Liver (tissue), 9 donors: ENCODE results near the gene MYOM1. TPM values are rescaled to one million over a fixed set of nuclear protein-coding genes. Genes with fewer than 3 reads are reported as not detected.

Experiments used
- DNase-seq: peaks from one replicate; pipeline ENCODE4 v3.0.0-alpha.2; 2017; ENCODE audit warnings: low spot score
- H3K27ac ChIP-seq, 2 donors: one replicate each; pipeline ENCODE4 v1.7.0; 2013; ENCODE audit warnings: inconsistent platforms in 2 of 2, low read length in 2 of 2, control low read depth in 1 of 2, low read depth in 1 of 2, mild to moderate bottlenecking in 1 of 2
- H3K27me3 ChIP-seq, 4 donors: one replicate each; pipeline versions ENCODE4 v1.6.1 to v1.7.0; 2013; ENCODE audit warnings: low read length in 3 of 4, inconsistent platforms in 1 of 4, mild to moderate bottlenecking in 1 of 4, moderate library complexity in 1 of 4; ENCODE audit not compliant: control insufficient read depth in 4 of 4, insufficient read depth in 4 of 4
- H3K36me3 ChIP-seq, 4 donors: one replicate each; pipeline versions ENCODE4 v1.6.1 to v1.7.0; 2013; ENCODE audit warnings: low read length in 3 of 4, mild to moderate bottlenecking in 3 of 4, low read depth in 1 of 4, moderate library complexity in 1 of 4; ENCODE audit not compliant: control insufficient read depth in 4 of 4, insufficient read depth in 3 of 4
- H3K4me1 ChIP-seq, 4 donors: one replicate each; pipeline versions ENCODE4 v1.6.1 to v1.7.0; 2013; ENCODE audit warnings: low read length in 3 of 4, mild to moderate bottlenecking in 3 of 4, moderate library complexity in 1 of 4; ENCODE audit not compliant: control insufficient read depth in 4 of 4, insufficient read depth in 4 of 4
- H3K4me3 ChIP-seq, 3 donors: one replicate each; pipeline versions ENCODE4 v1.6.1 to v1.7.0; 2013; ENCODE audit warnings: low read length in 3 of 3, control low read depth in 1 of 3, low read depth in 1 of 3, mild to moderate bottlenecking in 1 of 3
- H3K9ac ChIP-seq, 2 donors: one replicate each; pipeline ENCODE4 v1.7.0; 2013; ENCODE audit warnings: low read length in 2 of 2, mild to moderate bottlenecking in 2 of 2, moderate library complexity in 2 of 2, control low read depth in 1 of 2, low read depth in 1 of 2
- H3K9me3 ChIP-seq, 4 donors: one replicate each; pipeline versions ENCODE4 v1.6.1 to v1.7.0; 2013; ENCODE audit warnings: low read length in 3 of 4; ENCODE audit not compliant: control insufficient read depth in 4 of 4
- FOXA1 ChIP-seq: IDR thresholded peaks from 2 replicates; pipeline ENCODE4 v1.6.1; 2016; ENCODE audit warnings: antibody characterized with exemption
- FOXA2 ChIP-seq: IDR thresholded peaks from 2 replicates; pipeline ENCODE4 v1.6.1; 2016; ENCODE audit warnings: antibody characterized with exemption
- GABPA ChIP-seq, 2 donors: IDR thresholded peaks in 1 of 2; conservative IDR thresholded peaks in 1 of 2; 2 replicates each; pipeline ENCODE4 v1.6.1; 2016; ENCODE audit warnings: antibody characterized with exemption in 2 of 2, mild to moderate bottlenecking in 1 of 2, moderate library complexity in 1 of 2
- HNF4G ChIP-seq: IDR thresholded peaks from 2 replicates; pipeline ENCODE4 v1.6.1; 2016; ENCODE audit warnings: antibody characterized with exemption
- JUND ChIP-seq, 2 donors: IDR thresholded peaks; 2 replicates each; pipeline ENCODE4 v1.6.1; 2016; ENCODE audit warnings: antibody characterized with exemption in 2 of 2
- MAX ChIP-seq: IDR thresholded peaks from 2 replicates; pipeline ENCODE4 v1.6.1; 2016; ENCODE audit warnings: antibody characterized with exemption
- NR2F2 ChIP-seq: IDR thresholded peaks from 2 replicates; pipeline ENCODE4 v1.6.1; 2016; ENCODE audit warnings: antibody characterized with exemption
- RAD21 ChIP-seq, 2 donors: IDR thresholded peaks; 2 replicates each; pipeline ENCODE4 v1.6.1; 2016; ENCODE audit warnings: antibody characterized with exemption in 2 of 2, mild to moderate bottlenecking in 2 of 2
- RXRA ChIP-seq, 2 donors: IDR thresholded peaks; 2 replicates each; pipeline ENCODE4 v1.6.1; 2017 to 2018; ENCODE audit warnings: antibody characterized with exemption in 2 of 2, mild to moderate bottlenecking in 1 of 2
- SP1 ChIP-seq: IDR thresholded peaks from 2 replicates; pipeline ENCODE4 v1.6.1; 2018; ENCODE audit warnings: antibody characterized with exemption, mild to moderate bottlenecking
- YY1 ChIP-seq: IDR thresholded peaks from 2 replicates; pipeline ENCODE4 v1.6.1; 2016; ENCODE audit warnings: antibody characterized with exemption, mild to moderate bottlenecking
- WGBS: extraction: QIAGEN DNeasy Blood & Tissue Kit; methylation state at CpG from one replicate; pipeline ENCODE4 v1.1.7; 2013; 5-methylcytosine and 5-hydroxymethylcytosine counted together
- polyA plus RNA-seq, 2 donors: library from polyadenylated mRNA; stranded (reverse) in 1 of 2; unstranded in 1 of 2; fragments of 200-250 nt in 1 of 2; fragments of >200 nt in 1 of 2; fragmentation: Nextera tagmentation in 1 of 2; extraction: Ambion mirVana in 1 of 2; gene quantifications; one replicate each; pipeline versions ENCODE4 v1.2.1 to v1.2.3, GENCODE V29; 2013 to 2015
- total RNA-seq, 2 donors: library from RNA; depleted of rRNA; stranded (reverse); fragments of >200 nt; gene quantifications; one replicate each; pipeline ENCODE4 v1.2.3, GENCODE V29; 2014
- TF ChIP-seq, protein P1 (sequence below): fragments of 150-350 bp; IDR thresholded peaks from 2 replicates; pipeline ENCODE4 v1.5.1; 2017; ENCODE audit warnings: improper control_type of control experiment, low read depth, low read length; ENCODE audit not compliant: missing input control
- donor health status: healthy.
- donor health status: healthy.
- donor health status: healthy.
- donor health status: healthy.
- donor health status: healthy.

MYOM1 gene
- total and polyA plus RNA-seq, 4 donors, result 10.1 to 48.4 (median 21.3) TPM

DNA sequence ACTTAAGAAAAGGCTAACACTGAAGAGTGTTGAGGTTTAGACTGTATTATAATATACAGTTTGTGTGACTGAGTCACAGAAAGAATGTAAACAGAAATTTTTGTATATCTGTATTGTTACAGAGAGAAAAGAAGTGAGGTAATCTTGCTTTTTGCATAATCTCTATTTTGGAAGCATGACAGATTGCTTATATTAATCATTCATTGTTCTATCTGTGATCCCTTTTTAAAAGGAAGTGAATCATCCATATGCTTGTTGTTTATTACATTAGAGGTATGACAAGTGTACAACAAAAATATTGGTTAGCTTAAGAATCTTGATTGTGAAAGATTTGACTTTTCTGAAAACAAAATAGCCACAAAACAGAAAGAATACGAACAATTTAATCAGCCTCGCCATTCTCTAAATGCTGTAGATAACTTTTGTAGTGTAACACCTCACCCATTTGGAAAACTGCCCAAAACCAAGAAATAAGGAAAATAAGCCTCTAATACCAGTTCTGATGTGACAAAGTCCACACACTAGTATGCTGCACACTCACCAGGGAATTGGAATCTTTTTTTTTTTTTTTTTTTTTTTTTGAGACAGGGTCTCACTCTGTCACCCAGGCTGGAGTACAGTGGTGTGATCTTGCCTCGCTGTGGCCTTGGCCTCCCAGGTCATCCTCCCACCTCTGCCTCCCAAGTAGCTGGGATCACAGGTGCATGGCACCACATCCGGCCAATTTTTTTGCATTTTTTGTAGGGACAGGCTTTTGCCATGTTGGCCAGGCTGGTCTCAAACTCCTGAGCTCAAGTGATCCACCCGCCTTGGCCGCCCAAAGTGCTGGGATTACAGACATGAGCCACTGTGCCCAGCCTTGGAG is 115.3 kb downstream of the MYOM1 start (continued):
- TF ChIP-seq, protein P1, sequence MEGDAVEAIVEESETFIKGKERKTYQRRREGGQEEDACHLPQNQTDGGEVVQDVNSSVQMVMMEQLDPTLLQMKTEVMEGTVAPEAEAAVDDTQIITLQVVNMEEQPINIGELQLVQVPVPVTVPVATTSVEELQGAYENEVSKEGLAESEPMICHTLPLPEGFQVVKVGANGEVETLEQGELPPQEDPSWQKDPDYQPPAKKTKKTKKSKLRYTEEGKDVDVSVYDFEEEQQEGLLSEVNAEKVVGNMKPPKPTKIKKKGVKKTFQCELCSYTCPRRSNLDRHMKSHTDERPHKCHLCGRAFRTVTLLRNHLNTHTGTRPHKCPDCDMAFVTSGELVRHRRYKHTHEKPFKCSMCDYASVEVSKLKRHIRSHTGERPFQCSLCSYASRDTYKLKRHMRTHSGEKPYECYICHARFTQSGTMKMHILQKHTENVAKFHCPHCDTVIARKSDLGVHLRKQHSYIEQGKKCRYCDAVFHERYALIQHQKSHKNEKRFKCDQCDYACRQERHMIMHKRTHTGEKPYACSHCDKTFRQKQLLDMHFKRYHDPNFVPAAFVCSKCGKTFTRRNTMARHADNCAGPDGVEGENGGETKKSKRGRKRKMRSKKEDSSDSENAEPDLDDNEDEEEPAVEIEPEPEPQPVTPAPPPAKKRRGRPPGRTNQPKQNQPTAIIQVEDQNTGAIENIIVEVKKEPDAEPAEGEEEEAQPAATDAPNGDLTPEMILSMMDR, result no peak
- TF ChIP-seq FOXA2 (no peak), HNF4G (no peak), GABPA (IDR thresholded peaks at IDR 0.05 in 1 of 2, conservative IDR thresholded peaks at IDR 0.05 in 1 of 2) (no peak)

DNA sequence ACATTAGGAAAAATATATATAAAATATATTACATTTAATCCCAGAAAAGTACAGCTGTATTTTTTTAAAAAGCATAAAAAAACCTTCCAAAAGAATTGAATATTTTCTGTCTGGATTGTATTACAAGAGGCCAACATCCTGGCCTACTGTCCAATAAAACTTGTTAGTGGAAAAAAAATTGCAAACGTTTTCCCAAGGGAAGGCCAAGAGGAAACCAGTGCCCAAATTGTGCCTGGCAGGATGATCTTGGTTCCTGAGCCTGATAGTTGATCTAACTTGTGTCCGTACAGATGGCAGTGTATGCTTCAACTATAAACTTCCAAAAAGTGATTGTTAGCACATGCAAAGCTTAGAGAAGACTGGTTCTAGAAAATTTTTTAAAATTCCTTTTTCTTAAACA is 116.2 kb downstream of the MYOM1 start:
- DNase-seq, result no peak
- Histone ChIP-seq H3K4me1 (no peaks in the 10 kb centered on the region), H3K27me3 (no peaks in the 10 kb centered on the region), H3K4me3 (no peak overlapping the region), H3K27ac (no peak overlapping the region), H3K9ac (no peak overlapping the region), H3K9me3 (no peaks in the 10 kb centered on the region), H3K36me3 (peaks cover 0 to 4% (median 0%) of the 10 kb centered on the region in 4 donors)
- TF ChIP-seq RAD21 (IDR thresholded peaks at IDR 0.05), result no peak
- TF ChIP-seq FOXA1, result no peak
- TF ChIP-seq JUND (IDR thresholded peaks at IDR 0.05), result no peak
- no peak for TF ChIP-seq YY1
- TF ChIP-seq, protein P1, result no peak
- TF ChIP-seq MAX, result no peak
- TF ChIP-seq RXRA (IDR thresholded peaks at IDR 0.05), result no peak
- TF ChIP-seq NR2F2, result no peak
- 51% methylated on average over 2 of the region's 2 CpGs for WGBS

- 99% methylated on average over 1 of the region's 1 CpG for WGBS
- no peak for DNase-seq
- no peaks in the 10 kb centered on the region for H3K27me3 ChIP-seq
These were observed 116.8 kb downstream of the MYOM1 start for GRCh38 chr18:3102983-3103382.

More at GRCh38 chr18:3102983-3103382, 116.8 kb downstream of the MYOM1 start:
- Histone ChIP-seq H3K4me1 (no peaks in the 10 kb centered on the region), H3K36me3 (peaks cover 0 to 3% (median 0%) of the 10 kb centered on the region in 4 donors), H3K9me3 (no peaks in the 10 kb centered on the region), H3K4me3 (no peak overlapping the region), H3K27ac (no peak overlapping the region), H3K9ac (no peak overlapping the region)
- TF ChIP-seq YY1 (no peak), FOXA2 (no peak), SP1 (no peak)
